B cell (primary cell): ENCODE results near the gene SGF29. TPM values are rescaled to one million over a fixed set of nuclear protein-coding genes. Genes with fewer than 3 reads are reported as not detected.

ENCODE experiments used
- ATAC-seq: fragments of 200-7000 bp; cut with Tn5 transposase; one replicate; pipeline ENCODE4 v1.10.0; 2021; ENCODE audit warnings: low read depth, mild to moderate bottlenecking, moderate number of reproducible peaks, moderate library complexity
- CTCF ChIA-PET: fragments of 350-600 bp; sonication (Branson Sonifier 250); formaldehyde crosslinking; loops from one replicate; lab custom pipeline; 2021; ENCODE audit warnings: antibody characterized with exemption, inconsistent platforms; lab: Charles Lee
- POLR2A ChIA-PET: fragments of 350-600 bp; sonication (Branson Sonifier 250); formaldehyde crosslinking; loops from one replicate; lab custom pipeline; 2021; ENCODE audit warnings: antibody characterized with exemption; lab: Charles Lee
- DNase-seq: peaks from one replicate; pipeline ENCODE4 v3.0.0; 2013
- H2AFZ ChIP-seq: 2 replicates; pipeline ENCODE4 v1.6.1; 2012; ENCODE audit warnings: mild to moderate bottlenecking, low read depth, low read length; ENCODE audit not compliant: insufficient read depth, poor library complexity, severe bottlenecking
- H3K27ac ChIP-seq, 2 donors: 1 replicate in 1 of 2; 2 replicates in 1 of 2; pipeline ENCODE4 v1.5.1; 2012 to 2013; ENCODE audit warnings: low read length in 2 of 2, mild to moderate bottlenecking in 2 of 2, moderate library complexity in 1 of 2
- H3K27me3 ChIP-seq, 4 experiments: fragments of 200-600 bp in 1 of 4; sonication (generic) in 1 of 4; replicated peaks in 1 of 4; 1 replicate in 2 of 4; 2 replicates in 2 of 4; pipeline versions ENCODE4 v1.6.1 to v1.7.0; 2013 to 2016; ENCODE audit warnings: low read length in 3 of 4, mild to moderate bottlenecking in 2 of 4, mixed read lengths in 1 of 4, moderate library complexity in 1 of 4; ENCODE audit not compliant: insufficient read depth in 4 of 4, control insufficient read depth in 3 of 4; ENCODE audit errors: control extremely low read depth in 1 of 4
- H3K36me3 ChIP-seq, 2 experiments: replicated peaks in 1 of 2; 1 replicate in 1 of 2; 2 replicates in 1 of 2; pipeline versions ENCODE4 v1.6.1 to v1.7.1; 2013; ENCODE audit warnings: low read length in 1 of 2; ENCODE audit not compliant: insufficient read depth in 2 of 2, control insufficient read depth in 1 of 2; ENCODE audit errors: control extremely low read depth in 1 of 2, extremely low read depth in 1 of 2
- H3K4me1 ChIP-seq, 2 donors: fragments of 200-600 bp in 1 of 2; sonication (generic) in 1 of 2; 1 replicate in 1 of 2; 2 replicates in 1 of 2; pipeline versions ENCODE4 v1.5.1 to v1.6.1; 2013 to 2017; ENCODE audit warnings: low read length in 2 of 2; ENCODE audit not compliant: control insufficient read depth in 2 of 2, insufficient read depth in 2 of 2
- H3K4me2 ChIP-seq: replicated peaks from 2 replicates; pipeline ENCODE3; 2012; ENCODE audit warnings: mild to moderate bottlenecking, low read depth, low read length; ENCODE audit not compliant: poor library complexity, severe bottlenecking
- H3K4me3 ChIP-seq, 5 experiments: fragments of 200-600 bp in 1 of 5; sonication (generic) in 1 of 5; 1 replicate in 3 of 5; 2 replicates in 2 of 5; pipeline versions ENCODE4 v1.5.1 to v1.7.0; 2011 to 2016; ENCODE audit warnings: low read length in 4 of 5, mild to moderate bottlenecking in 4 of 5, low read depth in 2 of 5, control low read depth in 1 of 5, moderate library complexity in 1 of 5; ENCODE audit not compliant: insufficient read depth in 1 of 5; ENCODE audit errors: control extremely low read depth in 1 of 5, extremely low read depth in 1 of 5
- H3K79me2 ChIP-seq: fragments of 200-600 bp; sonication (generic); one replicate; pipeline ENCODE4 v1.6.0; 2016; ENCODE audit warnings: low read length; ENCODE audit not compliant: control insufficient read depth, insufficient read depth
- H3K9ac ChIP-seq: fragments of 200-600 bp; sonication (generic); 2 replicates; pipeline ENCODE4 v1.6.1; 2017; ENCODE audit warnings: mild to moderate bottlenecking, low read length, moderate library complexity
- H3K9me3 ChIP-seq, 3 donors: one replicate each; pipeline versions ENCODE4 v1.6.1 to v1.7.1; 2013; ENCODE audit warnings: low read length in 2 of 3; ENCODE audit not compliant: control insufficient read depth in 2 of 3, insufficient read depth in 1 of 3; ENCODE audit errors: control extremely low read depth in 1 of 3
- H4K20me1 ChIP-seq: 2 replicates; pipeline ENCODE4 v1.6.0; 2012; ENCODE audit warnings: mild to moderate bottlenecking, low read length; ENCODE audit not compliant: insufficient read depth, control insufficient read depth, poor library complexity, severe bottlenecking
- H3K27ac Mint-ChIP-seq: one replicate; pipeline ENCODE4 v1.8.0; 2021; ENCODE audit warnings: mixed read lengths
- H3K27me3 Mint-ChIP-seq: one replicate; pipeline ENCODE4 v1.8.0; 2021; ENCODE audit warnings: mixed read lengths
- H3K4me1 Mint-ChIP-seq: one replicate; pipeline ENCODE4 v1.8.0; 2021; ENCODE audit warnings: mixed read lengths
- H3K4me3 Mint-ChIP-seq: one replicate; pipeline ENCODE4 v1.8.0; 2021; ENCODE audit warnings: mixed read lengths
- H3K9me3 Mint-ChIP-seq: one replicate; pipeline ENCODE4 v1.8.0; 2022; ENCODE audit warnings: mixed read lengths; ENCODE audit not compliant: insufficient read depth
- CTCF ChIP-seq: fragments of 200-600 bp; IDR thresholded peaks from one replicate; pipeline ENCODE4 v1.8.0; 2022; ENCODE audit warnings: antibody characterized with exemption, mild to moderate bottlenecking
- EZH2 ChIP-seq: IDR thresholded peaks from 2 replicates; pipeline ENCODE4 v1.6.1; 2012; ENCODE audit warnings: borderline replicate concordance, low read depth, mild to moderate bottlenecking, moderate library complexity, low read length; ENCODE audit not compliant: insufficient read depth, poor library complexity, severe bottlenecking
- WGBS: methylation state at CpG from one replicate; pipeline ENCODE4 v1.1.5; 2013; ENCODE audit warnings: missing lambda C conversion rate; ENCODE audit not compliant: insufficient coverage; 5-methylcytosine and 5-hydroxymethylcytosine counted together
- intact Hi-C: fragments of 100-400 bp; cut with micrococcal nuclease; formaldehyde crosslinking; loops from one replicate; pipeline ENCODE4 v1.10.0; 2022
- polyA plus RNA-seq: library from polyadenylated mRNA; depleted of rRNA; stranded (reverse); fragments of >200 nt; gene quantifications from 2 replicates; pipeline ENCODE4 v1.2.3, GENCODE V29; 2012
- total RNA-seq, 2 donors: library from RNA; stranded (reverse); fragments of 120-200 nt in 1 of 2; gene quantifications; 1 replicate in 1 of 2; 2 replicates in 1 of 2; pipeline versions ENCODE4 v1.2.3 to v1.2.4, GENCODE V29; 2013 to 2022

The SGF29 gene
- total and polyA plus RNA-seq, 2 donors (not counting 1 experiment from before 2014, with no cell fraction given), result 24.0 to 52.9 TPM

- ChIA-PET CTCF (interaction anchor here (0.7 kb wide), 1 partner anchor 652 kb away, joined by 4 read pairs; no protein-coding TSS in a partner anchor), POLR2A (no interaction called here)
- Histone ChIP-seq H3K9ac (no peak within 1 kb of the TSS), H3K79me2 (no peaks in the 10 kb centered on the region), H3K27me3 (peaks cover 0 to 4% (median 0%) of the 10 kb centered on the region in 4 experiments), H3K4me3 (no peak within 1 kb of the TSS), H3K9me3 (no peaks in the 10 kb centered on the region), H2AFZ (no peak within 1 kb of the TSS), H4K20me1 (no peaks in the 10 kb centered on the region), H3K27ac (no peak within 1 kb of the TSS), H3K4me2 (no peak within 1 kb of the TSS), H3K36me3 (no peaks in the 10 kb centered on the region), H3K4me1 (peaks cover 0 to 8% of the 10 kb centered on the region in 2 donors)
- no peak within 1 kb of the TSS for H3K4me3 Mint-ChIP-seq
- DNase-seq (no peak), ATAC-seq (no peak)
- H3K27ac Mint-ChIP-seq, result no peak within 1 kb of the TSS
- H3K4me1 Mint-ChIP-seq, result peaks cover 9% of the 10 kb centered on the region
- H3K9me3 Mint-ChIP-seq, result no peaks in the 10 kb centered on the region
- intact Hi-C loops, result no loop called here
- no peak for TF ChIP-seq CTCF
- TF ChIP-seq EZH2, result no peak
- WGBS, result 80% methylated on average over 16 of the region's 22 CpGs
- peaks cover 18% of the 10 kb centered on the region for H3K27me3 Mint-ChIP-seq
Measured at GRCh38 chr16:28538733-28539596, 14.8 kb upstream of the SGF29 start, which contains the start of gene NUPR1. Gene NUPR1 (minus strand): TSS chr16:28538974. CDS start chr16:28538907, 67 bp downstream.

- H3K4me1 Mint-ChIP-seq, result peaks cover 9% of the 10 kb centered on the region
- no peaks in the 10 kb centered on the region for H4K20me1 ChIP-seq
- peaks cover 0 to 8% of the 10 kb centered on the region in 2 donors for H3K4me1 ChIP-seq
- H3K27ac ChIP-seq, result no peak overlapping the region
- no peaks in the 10 kb centered on the region for H3K79me2 ChIP-seq
- ATAC-seq (no peak), DNase-seq (no peak)
- WGBS, result 100% methylated on average over 2 of the region's 3 CpGs
- H3K36me3 ChIP-seq, result no peaks in the 10 kb centered on the region
- peaks cover 0 to 5% (median 0%) of the 10 kb centered on the region in 4 experiments for H3K27me3 ChIP-seq
- intact Hi-C loops, result no loop called here
- no peak for TF ChIP-seq EZH2
- H3K9me3 Mint-ChIP-seq, result no peaks in the 10 kb centered on the region
- no peak overlapping the region for H3K27ac Mint-ChIP-seq
- H3K27me3 Mint-ChIP-seq, result peaks cover 21% of the 10 kb centered on the region
- H3K4me3 ChIP-seq, result no peak overlapping the region
- ChIA-PET CTCF (interaction anchor here (1.1 kb wide), 1 partner anchor 19 kb away, joined by 3 read pairs; no protein-coding TSS in a partner anchor), POLR2A (no interaction called here)
- no peak overlapping the region for H3K4me3 Mint-ChIP-seq
- no peak overlapping the region for H2AFZ ChIP-seq
- H3K4me2 ChIP-seq, result no peak overlapping the region
- no peaks in the 10 kb centered on the region for H3K9me3 ChIP-seq
- H3K9ac ChIP-seq, result no peak overlapping the region
Measured at GRCh38 chr16:28540346-28540745, 13.4 kb upstream of the SGF29 start.
